Measurements from ENCODE around the gene DTD2.

The DTD2 gene

GRCh38 chr14:31405106-31405505 lies 52.2 kb downstream of the DTD2 start:
- no peak for DNase-seq

DNA sequence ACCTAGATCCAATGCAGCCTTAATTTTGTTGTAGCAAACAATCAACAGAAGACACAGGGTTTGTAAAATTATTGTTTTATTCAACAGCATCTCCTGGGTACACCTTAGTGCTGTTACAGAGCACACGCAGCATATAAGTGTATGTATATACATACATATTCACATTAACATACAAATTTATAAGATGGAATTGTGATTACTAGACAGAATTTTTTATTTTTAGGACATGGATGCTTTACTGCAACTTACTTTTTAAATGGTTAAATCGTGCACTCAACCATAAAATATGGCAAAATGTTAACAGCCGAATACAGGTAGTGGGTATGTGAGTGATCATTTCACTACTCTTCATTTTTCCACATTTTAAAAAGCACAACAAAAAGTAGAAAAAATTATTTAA lies 53.6 kb downstream of the DTD2 start:
- no peak for DNase-seq

DNA sequence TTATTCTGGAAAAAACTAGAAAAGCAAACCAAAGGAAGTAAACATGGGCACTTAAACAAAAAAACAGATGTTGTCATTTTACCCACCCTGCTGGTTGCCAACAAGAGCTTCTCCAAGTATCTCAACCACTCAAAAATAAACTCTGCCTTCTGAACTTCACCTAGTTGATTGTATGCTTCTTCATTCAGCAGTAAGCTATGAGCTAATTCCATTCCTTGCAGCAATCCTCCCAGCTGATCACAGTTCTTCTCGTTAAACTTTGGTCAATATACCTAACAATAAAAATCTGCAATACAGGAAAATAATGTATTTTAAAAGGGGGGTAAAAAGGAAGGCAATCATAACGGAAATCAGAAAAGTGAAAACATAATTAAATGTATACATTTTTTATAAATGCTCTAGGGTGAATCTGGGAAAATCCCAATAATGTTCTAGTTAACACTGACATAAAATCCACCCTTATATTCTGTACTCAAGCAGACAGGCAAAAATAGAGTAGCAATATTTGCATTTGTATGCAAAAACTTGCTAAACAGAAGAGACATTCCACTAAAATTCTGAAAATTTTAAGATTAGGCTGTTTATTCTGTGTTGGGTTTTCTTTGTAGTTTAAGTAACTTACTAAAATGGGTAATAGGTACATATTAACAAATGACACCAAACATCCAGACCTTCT lies 54.4 kb downstream of the DTD2 start:
- DNase-seq, result no peak

DNA sequence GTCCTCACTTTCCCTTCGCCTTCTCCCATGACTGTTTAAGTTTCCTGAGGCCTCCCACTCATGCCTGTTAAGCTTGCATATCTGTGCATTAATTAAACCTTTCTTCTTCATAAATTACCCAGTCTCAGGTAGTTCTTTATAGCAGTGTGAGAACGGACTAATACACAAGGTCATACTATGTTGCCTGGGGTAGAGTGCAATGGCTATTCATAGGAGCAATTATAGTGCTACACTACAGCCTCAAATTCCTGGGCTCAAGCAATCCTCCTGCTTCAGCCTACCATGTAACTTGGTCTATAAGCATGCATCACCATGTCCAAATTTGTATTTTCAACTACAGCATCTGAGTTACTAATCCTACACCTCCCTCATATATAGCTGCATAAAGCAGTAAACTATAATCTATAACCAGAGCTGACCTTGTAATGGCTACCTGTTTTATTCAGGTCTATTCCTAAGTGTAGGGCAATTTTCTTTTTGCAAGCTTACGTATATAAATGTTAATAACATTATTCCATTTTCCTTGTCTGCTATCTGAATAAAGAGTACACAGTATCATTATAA lies 55.9 kb downstream of the DTD2 start:
- DNase-seq, result no peak

GRCh38 chr14:31400031-31400638 lies 57.2 kb downstream of the DTD2 start:
- no peak for DNase-seq
